Keratinocyte (primary cell): ENCODE data around the gene GZF1.

Experiments used
- CTCF ChIP-seq, 3 experiments: IDR thresholded peaks in 1 of 3; conservative IDR thresholded peaks in 1 of 3; optimal IDR thresholded peaks in 1 of 3; 2 replicates in 2 of 3; 3 replicates in 1 of 3; pipeline versions ENCODE3 to v1.5.1; 2011; ENCODE audit warnings: low read length in 3 of 3, mild to moderate bottlenecking in 3 of 3, moderate library complexity in 2 of 3, control low read depth in 1 of 3, inconsistent platforms in 1 of 3; ENCODE audit not compliant: insufficient read depth in 2 of 3; ENCODE audit errors: extremely low read depth in 1 of 3
- EZH2 ChIP-seq: IDR thresholded peaks from one replicate; pipeline ENCODE4 v1.6.1; 2012; ENCODE audit warnings: inconsistent platforms, mild to moderate bottlenecking, low read length, moderate library complexity

GRCh38 chr20:23369072-23369823 lies 7.3 kb downstream of the GZF1 start:
- TF ChIP-seq EZH2 (no peak), CTCF (optimal IDR thresholded peaks at IDR 0.05 in 1 of 3, IDR thresholded peaks at IDR 0.05 in 1 of 3, conservative IDR thresholded peaks at IDR 0.05 in 1 of 3; ENCODE audit: extremely low read depth in 1 of 3, insufficient read depth in 2 of 3, low read length in 3 of 3) (no peak)
